Measurements from ENCODE around the gene CA9. TPM values are rescaled to one million over a fixed set of nuclear protein-coding genes. Genes with fewer than 3 reads are reported as not detected.
A peak's percentile ranks its signal among the peaks of the same experiment; 100 is the strongest.

The CA9 gene
- total RNA-seq, 1 experiment from 2014 or later = 1.0 TPM

GRCh38 chr9:35646533-35647265 is 27.0 kb upstream of the CA9 start (continued):
- TF ChIP-seq, protein P1, sequence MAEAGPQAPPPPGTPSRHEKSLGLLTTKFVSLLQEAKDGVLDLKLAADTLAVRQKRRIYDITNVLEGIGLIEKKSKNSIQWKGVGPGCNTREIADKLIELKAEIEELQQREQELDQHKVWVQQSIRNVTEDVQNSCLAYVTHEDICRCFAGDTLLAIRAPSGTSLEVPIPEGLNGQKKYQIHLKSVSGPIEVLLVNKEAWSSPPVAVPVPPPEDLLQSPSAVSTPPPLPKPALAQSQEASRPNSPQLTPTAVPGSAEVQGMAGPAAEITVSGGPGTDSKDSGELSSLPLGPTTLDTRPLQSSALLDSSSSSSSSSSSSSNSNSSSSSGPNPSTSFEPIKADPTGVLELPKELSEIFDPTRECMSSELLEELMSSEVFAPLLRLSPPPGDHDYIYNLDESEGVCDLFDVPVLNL (CRISPR knock-in tag; IDR thresholded peaks at IDR 0.05; ENCODE audit: borderline replicate concordance, low read depth) = no peak

DNA sequence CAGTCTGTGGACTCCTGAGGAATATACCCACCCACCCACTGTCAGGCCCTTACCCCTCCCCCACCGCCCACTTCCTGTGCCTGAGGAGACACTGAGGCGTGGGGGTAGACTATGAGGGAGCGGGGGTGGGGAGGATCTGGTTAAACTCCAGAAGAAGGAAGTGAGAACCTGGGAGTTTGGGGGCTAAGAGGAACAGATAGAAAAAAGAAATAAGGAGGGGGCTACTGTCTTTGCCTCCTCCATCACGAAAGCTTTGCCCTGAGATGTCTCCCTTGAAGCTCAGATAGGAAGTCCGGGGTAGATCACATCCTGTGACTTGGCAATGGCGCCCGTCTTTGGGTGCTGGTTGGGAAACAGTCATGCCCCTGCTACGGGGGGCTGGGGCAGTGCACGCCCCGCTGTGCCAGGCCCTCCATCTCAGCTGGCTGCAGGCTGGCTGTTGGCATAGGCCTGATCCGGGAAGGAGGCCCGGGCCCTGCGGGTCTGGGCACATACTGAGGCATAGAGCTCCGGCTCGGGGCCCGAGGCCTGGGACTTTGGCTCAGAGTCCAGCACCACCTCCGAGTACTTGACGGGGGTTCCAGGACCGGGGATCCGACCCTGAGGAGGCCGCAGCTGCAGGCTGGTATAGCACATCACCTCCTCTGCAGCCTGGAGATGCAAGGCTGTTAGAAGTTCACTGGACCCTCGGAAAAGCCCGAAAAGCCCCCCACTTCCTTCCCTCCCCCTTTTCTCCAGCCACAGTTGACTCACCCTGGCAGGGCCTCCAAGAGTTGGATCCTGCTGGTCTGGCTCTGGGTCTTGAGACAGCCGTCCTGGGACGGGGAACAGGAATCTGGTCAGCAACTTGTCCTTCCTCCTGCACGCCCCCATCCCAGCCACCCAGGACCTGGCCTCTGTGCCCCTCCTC is 24.0 kb upstream of the CA9 start:
- TF ChIP-seq PREB (CRISPR knock-in tag; IDR thresholded peaks at IDR 0.05; ENCODE audit: borderline replicate concordance) = no peak
- ChIA-PET CTCF (interaction anchor here (0.6 to 4.4 kb wide), 13 partner anchors 9 to 186 kb away, joined by 3 to 46 read pairs (median 5); partner anchors contain the start of genes CCDC107 and RMRP), POLR2A (no interaction called here)
- Mint-ChIP-seq H3K4me3 (no peak overlapping the region), H3K27me3 (ENCODE audit: low read depth) (peaks cover 13% of the 10 kb centered on the region), H3K36me3 (no peaks in the 10 kb centered on the region), H3K4me1 (peaks cover 46% of the 10 kb centered on the region), H3K27ac (no peak overlapping the region), H3K9me3 (no peaks in the 10 kb centered on the region)
- no peak for DNase-seq (ENCODE audit: low spot score)
- no peak for ATAC-seq

- ChIA-PET POLR2A (no interaction called here), CTCF (interaction anchor here (0.8 to 2.6 kb wide), 8 partner anchors 8 to 185 kb away, joined by 3 to 10 read pairs (median 6); partner anchors contain the start of genes CCDC107 and RMRP)
- Mint-ChIP-seq H3K36me3 (no peaks in the 10 kb centered on the region), H3K9me3 (no peaks in the 10 kb centered on the region), H3K27ac (no peak within 1 kb of the TSS), H3K27me3 (ENCODE audit: low read depth) (peaks cover 13% of the 10 kb centered on the region), H3K4me3 (peak within 1 kb of the TSS; percentile 33; the same call in 1 of the 2 replicates), H3K4me1 (peaks cover 45% of the 10 kb centered on the region)
- peak; percentile 7; the same call in 1 of the 2 replicates for ATAC-seq
- peak; percentile 23 for DNase-seq (ENCODE audit: low spot score)
- TF ChIP-seq PRDM15 (CRISPR knock-in tag; IDR thresholded peaks at IDR 0.05) (no peak), SMAD4 (CRISPR knock-in tag; IDR thresholded peaks at IDR 0.05) (no peak), ESRRA (CRISPR knock-in tag; IDR thresholded peaks at IDR 0.05; ENCODE audit: borderline replicate concordance) (no peak), ZNF671 (CRISPR knock-in tag; IDR thresholded peaks at IDR 0.05) (no peak), MLX (CRISPR knock-in tag; IDR thresholded peaks at IDR 0.05) (no peak), MAX (CRISPR knock-in tag; IDR thresholded peaks at IDR 0.05) (peak; percentile 36; the same call in 1 of the 2 replicates), TEAD4 (CRISPR knock-in tag; IDR thresholded peaks at IDR 0.05) (no peak), ATF2 (CRISPR knock-in tag; IDR thresholded peaks at IDR 0.05; ENCODE audit: borderline replicate concordance, low read depth) (no peak), SMAD3 (CRISPR knock-in tag; IDR thresholded peaks at IDR 0.05; ENCODE audit: borderline replicate concordance) (no peak), NFE2L1 (CRISPR knock-in tag; IDR thresholded peaks at IDR 0.05) (no peak), TEAD1 (CRISPR knock-in tag; IDR thresholded peaks at IDR 0.05) (no peak)
- TF ChIP-seq, protein P2, sequence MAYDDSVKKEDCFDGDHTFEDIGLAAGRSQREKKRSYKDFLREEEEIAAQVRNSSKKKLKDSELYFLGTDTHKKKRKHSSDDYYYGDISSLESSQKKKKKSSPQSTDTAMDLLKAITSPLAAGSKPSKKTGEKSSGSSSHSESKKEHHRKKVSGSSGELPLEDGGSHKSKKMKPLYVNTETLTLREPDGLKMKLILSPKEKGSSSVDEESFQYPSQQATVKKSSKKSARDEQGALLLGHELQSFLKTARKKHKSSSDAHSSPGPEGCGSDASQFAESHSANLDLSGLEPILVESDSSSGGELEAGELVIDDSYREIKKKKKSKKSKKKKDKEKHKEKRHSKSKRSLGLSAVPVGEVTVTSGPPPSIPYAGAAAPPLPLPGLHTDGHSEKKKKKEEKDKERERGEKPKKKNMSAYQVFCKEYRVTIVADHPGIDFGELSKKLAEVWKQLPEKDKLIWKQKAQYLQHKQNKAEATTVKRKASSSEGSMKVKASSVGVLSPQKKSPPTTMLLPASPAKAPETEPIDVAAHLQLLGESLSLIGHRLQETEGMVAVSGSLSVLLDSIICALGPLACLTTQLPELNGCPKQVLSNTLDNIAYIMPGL (CRISPR knock-in tag; IDR thresholded peaks at IDR 0.05) = no peak
- TF ChIP-seq, protein P3, sequence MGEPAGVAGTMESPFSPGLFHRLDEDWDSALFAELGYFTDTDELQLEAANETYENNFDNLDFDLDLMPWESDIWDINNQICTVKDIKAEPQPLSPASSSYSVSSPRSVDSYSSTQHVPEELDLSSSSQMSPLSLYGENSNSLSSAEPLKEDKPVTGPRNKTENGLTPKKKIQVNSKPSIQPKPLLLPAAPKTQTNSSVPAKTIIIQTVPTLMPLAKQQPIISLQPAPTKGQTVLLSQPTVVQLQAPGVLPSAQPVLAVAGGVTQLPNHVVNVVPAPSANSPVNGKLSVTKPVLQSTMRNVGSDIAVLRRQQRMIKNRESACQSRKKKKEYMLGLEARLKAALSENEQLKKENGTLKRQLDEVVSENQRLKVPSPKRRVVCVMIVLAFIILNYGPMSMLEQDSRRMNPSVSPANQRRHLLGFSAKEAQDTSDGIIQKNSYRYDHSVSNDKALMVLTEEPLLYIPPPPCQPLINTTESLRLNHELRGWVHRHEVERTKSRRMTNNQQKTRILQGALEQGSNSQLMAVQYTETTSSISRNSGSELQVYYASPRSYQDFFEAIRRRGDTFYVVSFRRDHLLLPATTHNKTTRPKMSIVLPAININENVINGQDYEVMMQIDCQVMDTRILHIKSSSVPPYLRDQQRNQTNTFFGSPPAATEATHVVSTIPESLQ (CRISPR knock-in tag; IDR thresholded peaks at IDR 0.05) = no peak
Observed at GRCh38 chr9:35650341-35651158, 23.2 kb upstream of the CA9 start, which contains the start of gene SIT1. Gene SIT1 (minus strand): TSS chr9:35650931. CDS start chr9:35650853, 78 bp downstream.

Measured in WTC11 (cell line).